ENCODE results near the gene NUP210L.

NUP210L gene

GRCh38 chr1:154154534-154155191 lies at the start of gene NUP210L:
Gene NUP210L (minus strand): TSS chr1:154155073.
- peaks cover 4% of the 10 kb centered on the region for H3K9me3 ChIP-seq (ENCODE audit: insufficient read depth, low read length)
- no peak within 1 kb of the TSS for H3K9ac ChIP-seq (ENCODE audit: insufficient read length, low read depth)
- TF ChIP-seq SUZ12 (IDR thresholded peaks at IDR 0.05; ENCODE audit: extremely low read depth, insufficient read depth, insufficient read length) (no peak), ZNF274 (IDR thresholded peaks at IDR 0.05; ENCODE audit: low read depth, low read length) (no peak), YY1 (IDR thresholded peaks at IDR 0.05; ENCODE audit: insufficient read depth, insufficient read length) (no peak)
- peaks cover 45% of the 10 kb centered on the region for H3K36me3 ChIP-seq (ENCODE audit: insufficient read depth, insufficient read length, low read length)
- no peaks in the 10 kb centered on the region for H3K27me3 ChIP-seq (ENCODE audit: insufficient read depth, insufficient read length)
- H3K4me1 ChIP-seq (ENCODE audit: insufficient read depth, insufficient read length): peaks cover 4% of the 10 kb centered on the region
- peak; percentile 15 for DNase-seq (ENCODE audit: low read depth, low spot score)
- no peak within 1 kb of the TSS for H3K4me3 ChIP-seq (ENCODE audit: insufficient read length, low read depth)

- H3K4me3 ChIP-seq (ENCODE audit: insufficient read length, low read depth): no peak overlapping the region
- H3K27me3 ChIP-seq (ENCODE audit: insufficient read depth, insufficient read length): no peaks in the 10 kb centered on the region
- TF ChIP-seq ZNF274 (IDR thresholded peaks at IDR 0.05; ENCODE audit: low read depth, low read length) (no peak), SUZ12 (IDR thresholded peaks at IDR 0.05; ENCODE audit: extremely low read depth, insufficient read depth, insufficient read length) (no peak), YY1 (IDR thresholded peaks at IDR 0.05; ENCODE audit: insufficient read depth, insufficient read length) (no peak)
- peaks cover under 1% of the 10 kb centered on the region for H3K36me3 ChIP-seq (ENCODE audit: insufficient read depth, insufficient read length, low read length)
- no peak for DNase-seq (ENCODE audit: low read depth, low spot score)
- H3K9ac ChIP-seq (ENCODE audit: insufficient read length, low read depth): no peak overlapping the region
- H3K4me1 ChIP-seq (ENCODE audit: insufficient read depth, insufficient read length): peaks cover 4% of the 10 kb centered on the region
- H3K9me3 ChIP-seq (ENCODE audit: insufficient read depth, low read length): no peaks in the 10 kb centered on the region
These were observed 44.6 kb upstream of the NUP210L start for GRCh38 chr1:154199563-154199879.

- H3K36me3 ChIP-seq (ENCODE audit: insufficient read depth, insufficient read length, low read length): no peaks in the 10 kb centered on the region
- no peak for DNase-seq (ENCODE audit: low read depth, low spot score)
- H3K4me1 ChIP-seq (ENCODE audit: insufficient read depth, insufficient read length): peaks cover 4% of the 10 kb centered on the region
- H3K27me3 ChIP-seq (ENCODE audit: insufficient read depth, insufficient read length): peaks cover 2% of the 10 kb centered on the region
- no peaks in the 10 kb centered on the region for H3K9me3 ChIP-seq (ENCODE audit: insufficient read depth, low read length)
- H3K4me3 ChIP-seq (ENCODE audit: insufficient read length, low read depth): no peak overlapping the region
- H3K9ac ChIP-seq (ENCODE audit: insufficient read length, low read depth): no peak overlapping the region
- TF ChIP-seq SUZ12 (IDR thresholded peaks at IDR 0.05; ENCODE audit: extremely low read depth, insufficient read depth, insufficient read length) (no peak), ZNF274 (IDR thresholded peaks at IDR 0.05; ENCODE audit: low read depth, low read length) (no peak), YY1 (IDR thresholded peaks at IDR 0.05; ENCODE audit: insufficient read depth, insufficient read length) (no peak)
These were observed 44.1 kb upstream of the NUP210L start for GRCh38 chr1:154198756-154199562.

GRCh38 chr1:154193821-154194220 lies 38.9 kb upstream of the NUP210L start:
- DNase-seq (ENCODE audit: low read depth, low spot score): no peak
- TF ChIP-seq ZNF274 (IDR thresholded peaks at IDR 0.05; ENCODE audit: low read depth, low read length) (no peak), SUZ12 (IDR thresholded peaks at IDR 0.05; ENCODE audit: extremely low read depth, insufficient read depth, insufficient read length) (no peak), YY1 (IDR thresholded peaks at IDR 0.05; ENCODE audit: insufficient read depth, insufficient read length) (no peak)

GRCh38 chr1:154192476-154192875 lies 37.6 kb upstream of the NUP210L start:
- Histone ChIP-seq H3K4me1 (ENCODE audit: insufficient read depth, insufficient read length) (peaks cover 7% of the 10 kb centered on the region), H3K27me3 (ENCODE audit: insufficient read depth, insufficient read length) (peaks cover 5% of the 10 kb centered on the region), H3K9ac (ENCODE audit: insufficient read length, low read depth) (no peak overlapping the region), H3K36me3 (ENCODE audit: insufficient read depth, insufficient read length, low read length) (no peaks in the 10 kb centered on the region), H3K4me3 (ENCODE audit: insufficient read length, low read depth) (no peak overlapping the region), H3K9me3 (ENCODE audit: insufficient read depth, low read length) (no peaks in the 10 kb centered on the region)
- no peak for DNase-seq (ENCODE audit: low read depth, low spot score)
- TF ChIP-seq SUZ12 (IDR thresholded peaks at IDR 0.05; ENCODE audit: extremely low read depth, insufficient read depth, insufficient read length) (no peak), ZNF274 (IDR thresholded peaks at IDR 0.05; ENCODE audit: low read depth, low read length) (no peak), YY1 (IDR thresholded peaks at IDR 0.05; ENCODE audit: insufficient read depth, insufficient read length) (no peak)

More at GRCh38 chr1:154193821-154194220, 38.9 kb upstream of the NUP210L start:
- peaks cover 7% of the 10 kb centered on the region for H3K4me1 ChIP-seq (ENCODE audit: insufficient read depth, insufficient read length)
- H3K4me3 ChIP-seq (ENCODE audit: insufficient read length, low read depth): no peak overlapping the region
- H3K9ac ChIP-seq (ENCODE audit: insufficient read length, low read depth): no peak overlapping the region
- H3K36me3 ChIP-seq (ENCODE audit: insufficient read depth, insufficient read length, low read length): no peaks in the 10 kb centered on the region
- peaks cover 5% of the 10 kb centered on the region for H3K27me3 ChIP-seq (ENCODE audit: insufficient read depth, insufficient read length)
- no peaks in the 10 kb centered on the region for H3K9me3 ChIP-seq (ENCODE audit: insufficient read depth, low read length)

GRCh38 chr1:154191990-154192461 lies 37.2 kb upstream of the NUP210L start, which contains the start of gene TPM3:
Gene TPM3 (minus strand): TSS chr1:154192100. CDS start chr1:154192018, 82 bp downstream.
- Histone ChIP-seq H3K36me3 (ENCODE audit: insufficient read depth, insufficient read length, low read length) (no peaks in the 10 kb centered on the region), H3K9ac (ENCODE audit: insufficient read length, low read depth) (no peak within 1 kb of the TSS), H3K4me3 (ENCODE audit: insufficient read length, low read depth) (no peak within 1 kb of the TSS), H3K9me3 (ENCODE audit: insufficient read depth, low read length) (no peaks in the 10 kb centered on the region), H3K27me3 (ENCODE audit: insufficient read depth, insufficient read length) (peaks cover 5% of the 10 kb centered on the region), H3K4me1 (ENCODE audit: insufficient read depth, insufficient read length) (peaks cover 7% of the 10 kb centered on the region)
- no peak for DNase-seq (ENCODE audit: low read depth, low spot score)
- TF ChIP-seq ZNF274 (IDR thresholded peaks at IDR 0.05; ENCODE audit: low read depth, low read length): no peak
- no peak for TF ChIP-seq SUZ12 (IDR thresholded peaks at IDR 0.05; ENCODE audit: extremely low read depth, insufficient read depth, insufficient read length)
- TF ChIP-seq YY1 (IDR thresholded peaks at IDR 0.05; ENCODE audit: insufficient read depth, insufficient read length): no peak

- H3K9ac ChIP-seq (ENCODE audit: insufficient read length, low read depth): no peak overlapping the region
- no peaks in the 10 kb centered on the region for H3K9me3 ChIP-seq (ENCODE audit: insufficient read depth, low read length)
- H3K36me3 ChIP-seq (ENCODE audit: insufficient read depth, insufficient read length, low read length): no peaks in the 10 kb centered on the region
- peaks cover 7% of the 10 kb centered on the region for H3K4me1 ChIP-seq (ENCODE audit: insufficient read depth, insufficient read length)
- TF ChIP-seq ZNF274 (IDR thresholded peaks at IDR 0.05; ENCODE audit: low read depth, low read length) (no peak), SUZ12 (IDR thresholded peaks at IDR 0.05; ENCODE audit: extremely low read depth, insufficient read depth, insufficient read length) (no peak), YY1 (IDR thresholded peaks at IDR 0.05; ENCODE audit: insufficient read depth, insufficient read length) (no peak)
- no peak overlapping the region for H3K4me3 ChIP-seq (ENCODE audit: insufficient read length, low read depth)
- peaks cover 5% of the 10 kb centered on the region for H3K27me3 ChIP-seq (ENCODE audit: insufficient read depth, insufficient read length)
- no peak for DNase-seq (ENCODE audit: low read depth, low spot score)
These were observed 35.7 kb upstream of the NUP210L start for GRCh38 chr1:154190550-154190949.

Measured in NT2/D1 (cell line).